BJ (cell line): ENCODE measurements around the gene LGALS1. TPM values are rescaled to one million over a fixed set of nuclear protein-coding genes. Genes with fewer than 3 reads are reported as not detected.

Source experiments
- CTCF ChIA-PET: fragments of 350-600 bp; formaldehyde crosslinking; extraction: SDS; loops from one replicate; lab custom pipeline; 2021; ENCODE audit warnings: antibody characterized with exemption, inconsistent platforms; lab: Yijun Ruan, JAX
- POLR2A ChIA-PET: fragments of 300-600 bp; sonication (Branson Sonifier 250); formaldehyde crosslinking; extraction: SDS; loops from one replicate; lab custom pipeline; 2021; ENCODE audit warnings: antibody characterized with exemption; lab: Charles Lee
- DNase-seq: peaks from one replicate; pipeline ENCODE4 v3.0.0-alpha.2; 2011; ENCODE audit warnings: low read depth
- H3K27me3 ChIP-seq: 2 replicates; pipeline ENCODE4 v1.6.0; 2011; ENCODE audit warnings: low read length; ENCODE audit not compliant: control insufficient read depth, insufficient read depth
- H3K36me3 ChIP-seq: 2 replicates; pipeline ENCODE4 v1.5.1; 2011; ENCODE audit warnings: low read length; ENCODE audit not compliant: control insufficient read depth, insufficient read depth
- H3K4me3 ChIP-seq: 2 replicates; pipeline ENCODE4 v1.5.1; 2011; ENCODE audit warnings: low read depth, mild to moderate bottlenecking, control low read depth, low read length
- polyA plus RNA-seq: library from polyadenylated mRNA; depleted of rRNA; stranded (reverse); fragments of >200 nt; gene quantifications from 2 replicates; pipeline ENCODE4 v1.2.3, GENCODE V29; 2011
- TF ChIP-seq, protein P1 (sequence below): IDR thresholded peaks from 2 replicates; pipeline ENCODE4 v1.5.1; 2011; ENCODE audit warnings: low read depth, mild to moderate bottlenecking, control low read depth, inconsistent platforms, low read length, moderate library complexity; ENCODE audit not compliant: insufficient read depth

The LGALS1 gene
- polyA plus RNA-seq, 1 experiment = 9,083 TPM

DNA sequence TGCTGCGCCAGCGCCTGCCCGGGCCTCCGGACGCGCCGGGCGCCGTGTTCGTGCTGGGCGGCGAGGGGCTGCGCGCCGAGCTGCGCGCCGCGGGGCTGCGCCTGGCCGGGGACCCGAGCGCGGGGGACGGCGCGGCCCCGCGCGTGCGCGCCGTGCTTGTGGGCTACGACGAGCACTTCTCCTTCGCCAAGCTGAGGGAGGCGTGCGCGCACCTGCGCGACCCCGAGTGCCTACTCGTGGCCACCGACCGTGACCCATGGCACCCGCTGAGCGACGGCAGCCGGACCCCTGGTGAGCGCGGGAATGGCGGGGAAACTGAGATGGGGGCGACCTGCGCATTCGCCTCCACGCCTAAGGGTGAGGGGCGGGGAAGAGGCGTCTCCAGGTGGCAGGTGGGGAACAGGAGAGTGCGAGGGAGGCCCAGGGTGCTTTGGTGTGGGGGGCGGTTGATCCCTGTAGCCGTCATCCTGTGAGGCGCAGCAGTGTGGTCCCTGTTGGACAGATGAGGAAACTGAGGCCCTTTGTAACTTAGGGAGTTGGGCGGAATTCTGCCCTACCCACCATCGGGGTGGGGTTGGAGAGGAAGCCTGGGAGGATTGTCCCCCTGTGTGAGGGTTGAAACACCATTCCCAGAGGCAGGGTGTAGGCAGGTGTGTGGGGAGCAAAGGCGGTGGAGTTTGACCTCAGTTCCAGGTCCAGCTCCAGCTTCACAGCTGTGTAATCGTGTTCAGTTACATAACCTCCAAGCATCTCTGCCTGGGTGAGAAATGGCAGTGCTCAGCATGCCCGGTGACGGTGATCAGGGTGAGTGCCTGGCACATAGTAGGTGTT is 16.2 kb upstream of the LGALS1 start:
- POLR2A ChIA-PET = no interaction called here
- H3K27me3 ChIP-seq = no peaks in the 10 kb centered on the region
- TF ChIP-seq, protein P1, sequence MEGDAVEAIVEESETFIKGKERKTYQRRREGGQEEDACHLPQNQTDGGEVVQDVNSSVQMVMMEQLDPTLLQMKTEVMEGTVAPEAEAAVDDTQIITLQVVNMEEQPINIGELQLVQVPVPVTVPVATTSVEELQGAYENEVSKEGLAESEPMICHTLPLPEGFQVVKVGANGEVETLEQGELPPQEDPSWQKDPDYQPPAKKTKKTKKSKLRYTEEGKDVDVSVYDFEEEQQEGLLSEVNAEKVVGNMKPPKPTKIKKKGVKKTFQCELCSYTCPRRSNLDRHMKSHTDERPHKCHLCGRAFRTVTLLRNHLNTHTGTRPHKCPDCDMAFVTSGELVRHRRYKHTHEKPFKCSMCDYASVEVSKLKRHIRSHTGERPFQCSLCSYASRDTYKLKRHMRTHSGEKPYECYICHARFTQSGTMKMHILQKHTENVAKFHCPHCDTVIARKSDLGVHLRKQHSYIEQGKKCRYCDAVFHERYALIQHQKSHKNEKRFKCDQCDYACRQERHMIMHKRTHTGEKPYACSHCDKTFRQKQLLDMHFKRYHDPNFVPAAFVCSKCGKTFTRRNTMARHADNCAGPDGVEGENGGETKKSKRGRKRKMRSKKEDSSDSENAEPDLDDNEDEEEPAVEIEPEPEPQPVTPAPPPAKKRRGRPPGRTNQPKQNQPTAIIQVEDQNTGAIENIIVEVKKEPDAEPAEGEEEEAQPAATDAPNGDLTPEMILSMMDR = no peak
- CTCF ChIA-PET = interaction anchor here (0.6 to 9.5 kb wide), 9 partner anchors 11 to 161 kb away, joined by 3 to 133 read pairs (median 3); partner anchors contain the start of gene NOL12
- H3K4me3 ChIP-seq = peak overlapping the region; percentile 72
- peaks cover 2% of the 10 kb centered on the region; the same call in 1 of the 2 replicates for H3K36me3 ChIP-seq
- DNase-seq = no peak

DNA sequence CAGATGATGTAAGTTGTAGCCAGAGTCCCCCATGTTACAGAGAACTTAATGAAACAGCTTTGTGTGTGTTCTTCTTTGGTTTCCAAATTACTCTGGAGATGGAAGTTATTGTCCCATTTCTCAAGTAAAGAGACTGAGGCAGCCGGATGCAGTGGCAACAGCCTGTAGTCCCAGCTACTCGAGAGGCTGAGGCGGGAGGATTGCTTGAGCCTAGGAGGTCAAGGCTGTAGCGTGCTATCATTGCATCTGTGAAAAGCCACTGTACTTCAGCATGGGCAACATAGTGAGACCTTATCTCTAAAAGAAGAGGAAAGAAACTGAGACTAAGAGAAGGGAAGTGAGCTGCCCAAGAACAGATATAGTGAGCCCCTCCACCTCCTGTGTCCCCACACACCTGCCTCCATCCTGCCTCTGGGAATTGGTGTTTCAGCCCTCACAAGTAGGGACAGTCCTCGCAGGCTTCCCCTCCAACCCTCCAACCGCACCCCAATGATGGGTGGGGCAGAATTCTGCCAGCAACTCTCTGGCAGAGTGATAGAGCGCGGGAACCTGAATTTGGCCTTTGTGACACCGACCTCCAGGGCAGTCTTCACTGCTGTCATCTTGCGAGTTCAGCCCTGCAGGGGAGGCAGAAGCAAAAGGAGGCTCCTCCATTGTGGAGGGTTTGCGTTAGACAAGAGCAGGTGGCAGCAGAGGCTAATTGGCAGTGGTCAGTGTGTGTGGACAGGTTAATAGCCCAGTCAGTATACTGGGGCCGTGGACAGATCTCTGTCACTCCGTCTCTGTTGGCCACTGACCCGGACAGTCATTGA is 15.3 kb upstream of the LGALS1 start:
- Histone ChIP-seq H3K36me3 (no peaks in the 10 kb centered on the region; the same call in 1 of the 2 replicates), H3K4me3 (peak overlapping the region; percentile 72), H3K27me3 (no peaks in the 10 kb centered on the region)
- CTCF ChIA-PET = interaction anchor here (0.7 to 9.5 kb wide), 15 partner anchors 10 to 160 kb away, joined by 3 to 133 read pairs (median 6); partner anchors contain the start of genes LGALS1 and NOL12
- TF ChIP-seq, protein P1 = no peak
- POLR2A ChIA-PET = no interaction called here
- no peak for DNase-seq

GRCh38 chr22:37660709-37661045 is 14.8 kb upstream of the LGALS1 start:
- TF ChIP-seq, protein P1 = no peak
- ChIA-PET CTCF (interaction anchor here (0.7 to 9.5 kb wide), 15 partner anchors 10 to 205 kb away, joined by 3 to 133 read pairs (median 6); partner anchors contain the start of genes LGALS1 and NOL12), POLR2A (interaction anchor here (1.1 to 1.4 kb wide), 2 partner anchors 14 to 20 kb away, joined by 5 to 10 read pairs; partner anchors contain the start of gene LGALS1)
- Histone ChIP-seq H3K36me3 (peaks cover 1% of the 10 kb centered on the region; the same call in 1 of the 2 replicates), H3K27me3 (no peaks in the 10 kb centered on the region), H3K4me3 (no peak overlapping the region)
- DNase-seq = no peak

GRCh38 chr22:37661160-37661924 is 14.1 kb upstream of the LGALS1 start:
- ChIA-PET CTCF (interaction anchor here (0.6 to 9.5 kb wide), 19 partner anchors 9 to 205 kb away, joined by 3 to 133 read pairs (median 6); partner anchors contain the start of genes GCAT, LGALS1 and NOL12), POLR2A (interaction anchor here (1.1 to 1.4 kb wide), 2 partner anchors 14 to 19 kb away, joined by 5 to 10 read pairs; partner anchors contain the start of gene LGALS1)
- no peaks in the 10 kb centered on the region for H3K27me3 ChIP-seq
- TF ChIP-seq, protein P1 = peak; percentile 55
- H3K36me3 ChIP-seq = peaks cover 1% of the 10 kb centered on the region; the same call in 1 of the 2 replicates
- H3K4me3 ChIP-seq = no peak overlapping the region
- no peak for DNase-seq
